ENCODE data around the gene TC2N. TPM values are rescaled to one million over a fixed set of nuclear protein-coding genes. Genes with fewer than 3 reads are reported as not detected.

The TC2N gene
- total and polyA plus RNA-seq, 2 experiments from 2014 or later = 10.0 to 35.0 TPM

- ATAC-seq (no peak), DNase-seq (ENCODE audit: low spot score) (no peak)
- no peaks in the 10 kb centered on the region for H4K20me1 ChIP-seq (replicated peaks; ENCODE audit: insufficient read depth)
- no peak overlapping the region for H3K27ac ChIP-seq (ENCODE audit: low read depth)
- H3K36me3 ChIP-seq (ENCODE audit: insufficient read depth) = no peaks in the 10 kb centered on the region
- H3K4me1 Mint-ChIP-seq = peaks cover 11% of the 10 kb centered on the region
- no peaks in the 10 kb centered on the region for H3K27me3 ChIP-seq (ENCODE audit: insufficient read depth)
- H3K4me3 ChIP-seq = no peak overlapping the region
- peaks cover 3% of the 10 kb centered on the region for H3K27me3 Mint-ChIP-seq (ENCODE audit: insufficient read depth, low read depth, poor library complexity)
- no peaks in the 10 kb centered on the region for H3F3A ChIP-seq (replicated peaks; ENCODE audit: low read depth)
- no peaks in the 10 kb centered on the region for H3K9me3 Mint-ChIP-seq
- no peaks in the 10 kb centered on the region for H3K9me2 ChIP-seq (ENCODE audit: insufficient read depth)
- H3K79me2 ChIP-seq (replicated peaks; ENCODE audit: insufficient read depth) = no peaks in the 10 kb centered on the region
- H3K4me2 ChIP-seq = no peak overlapping the region
- no peak overlapping the region for H3K4me3 Mint-ChIP-seq
- no peak overlapping the region for H3K27ac Mint-ChIP-seq
- TF ChIP-seq POLR2AphosphoS5 (IDR thresholded peaks at IDR 0.05; ENCODE audit: low read depth) = no peak
- no peak for TF ChIP-seq CREB1 (CRISPR knock-in tag; IDR thresholded peaks at IDR 0.05; ENCODE audit: low read depth)
- TF ChIP-seq ZNF462 (CRISPR knock-in tag; IDR thresholded peaks at IDR 0.05) = no peak
- no peak for TF ChIP-seq ZNF331 (CRISPR knock-in tag; IDR thresholded peaks at IDR 0.05; ENCODE audit: low read depth)
- TF ChIP-seq EZH2phosphoT487 (IDR thresholded peaks at IDR 0.05; ENCODE audit: unreplicated experiment) = no peak
- no peak for TF ChIP-seq EZH2 (IDR thresholded peaks at IDR 0.05; ENCODE audit: low read depth, unreplicated experiment)
- TF ChIP-seq ETS1 (IDR thresholded peaks at IDR 0.05) = no peak
- TF ChIP-seq REST (IDR thresholded peaks at IDR 0.05; ENCODE audit: unreplicated experiment) = no peak
- TF ChIP-seq JUNB (IDR thresholded peaks at IDR 0.05; ENCODE audit: unreplicated experiment) = no peak
- TF ChIP-seq STAT1 (IDR thresholded peaks at IDR 0.05; ENCODE audit: unreplicated experiment) = no peak
- no peak for TF ChIP-seq CTCF (conservative IDR thresholded peaks at IDR 0.05; ENCODE audit: low read depth in 2 of 2)
- TF ChIP-seq NANOG (IDR thresholded peaks at IDR 0.05; ENCODE audit: borderline replicate concordance) = no peak
- TF ChIP-seq ZNF114 (CRISPR knock-in tag; IDR thresholded peaks at IDR 0.05) = no peak
- H3K4me1 ChIP-seq (ENCODE audit: insufficient read depth) = 0 out of 2 replicates have a peak, but pooled peaks cover 4% of the 10 kb centered on the region
- H2AFZ ChIP-seq = no peak overlapping the region
- H3K36me3 Mint-ChIP-seq (ENCODE audit: low read depth) = peaks cover 5% of the 10 kb centered on the region; the same call in 2 of the 3 replicates
These were observed 111.6 kb downstream of the TC2N start for GRCh38 chr14:91755570-91756295.

Data from GM23338 (cell line).